OCI-LY7 (cell line): ENCODE data around the gene RETREG2.

Experiments used
- CTCF ChIP-seq: fragments of 200-600 bp; sonication (generic); conservative IDR thresholded peaks from 2 replicates; pipeline ENCODE4 v1.5.1; 2014; ENCODE audit warnings: mild to moderate bottlenecking, antibody characterized with exemption, low read length, moderate library complexity, mixed read lengths
- EZH2phosphoT487 ChIP-seq: fragments of 200-600 bp; sonication (generic); IDR thresholded peaks from 2 replicates; pipeline ENCODE4 v1.6.1; 2018; ENCODE audit warnings: low read depth, borderline replicate concordance, mild to moderate bottlenecking, mixed run types, antibody characterized with exemption, low read length, moderate library complexity, mixed read lengths

GRCh38 chr2:219174801-219175200 lies 3.3 kb upstream of the RETREG2 start:
- TF ChIP-seq CTCF (no peak), EZH2phosphoT487 (no peak)
